IMR-90 (cell line): Measurements from ENCODE around the gene FAM83G. TPM values are rescaled to one million over a fixed set of nuclear protein-coding genes. Genes with fewer than 3 reads are reported as not detected.

Experiments
- ATAC-seq: fragments of 200-7000 bp; cut with Tn5 transposase; 2 replicates; pipeline ENCODE4 v1.9.1; 2020; ENCODE audit warnings: low read depth, mild to moderate bottlenecking, moderate library complexity
- BruUV-seq: library from RNA; stranded (reverse); fragments of 400-500 nt; replicated peaks from 2 replicates; lab custom pipeline; 2021; lab: Mats Ljungman, UMichigan
- CTCF ChIA-PET: fragments of 300-600 bp; formaldehyde crosslinking; extraction: SDS; loops from one replicate; lab custom pipeline; 2021; ENCODE audit warnings: antibody characterized with exemption; lab: Yijun Ruan, JAX
- POLR2A ChIA-PET: fragments of 300-600 bp; sonication (Branson Sonifier 250); formaldehyde crosslinking; loops from one replicate; lab custom pipeline; 2022; ENCODE audit warnings: antibody characterized with exemption; ENCODE audit not compliant: unreplicated experiment; lab: Charles Lee
- DNase-seq: peaks from one replicate; pipeline ENCODE4 v3.0.0; 2013
- H2AFZ ChIP-seq: replicated peaks from 2 replicates; pipeline ENCODE3; 2013; ENCODE audit warnings: low read length, mild to moderate bottlenecking; ENCODE audit not compliant: poor library complexity
- H2AK5ac ChIP-seq: 2 replicates; pipeline ENCODE4 v1.6.1; 2013; ENCODE audit warnings: low read depth, low read length, inconsistent platforms
- H2AK9ac ChIP-seq: replicated peaks from 2 replicates; pipeline ENCODE3; 2013; ENCODE audit warnings: mild to moderate bottlenecking, low read depth, low read length, moderate library complexity; ENCODE audit not compliant: poor library complexity
- H2BK120ac ChIP-seq: 2 replicates; pipeline ENCODE4 v1.6.1; 2013; ENCODE audit warnings: low read depth, low read length, inconsistent platforms
- H2BK15ac ChIP-seq: 3 replicates; pipeline ENCODE4 v1.6.1; 2013; ENCODE audit warnings: low read depth, low read length, inconsistent platforms
- H2BK20ac ChIP-seq: 2 replicates; pipeline ENCODE4 v1.6.1; 2013; ENCODE audit warnings: low read depth, mild to moderate bottlenecking, inconsistent platforms, low read length, moderate library complexity
- H2BK5ac ChIP-seq: 2 replicates; pipeline ENCODE4 v1.6.1; 2013; ENCODE audit warnings: mild to moderate bottlenecking, low read depth, low read length, inconsistent platforms; ENCODE audit not compliant: poor library complexity, severe bottlenecking
- H3K14ac ChIP-seq: replicated peaks from 2 replicates; pipeline ENCODE4 v1.6.1; 2013; ENCODE audit warnings: low read depth, low read length, inconsistent platforms
- H3K18ac ChIP-seq: 2 replicates; pipeline ENCODE4 v1.6.1; 2013; ENCODE audit warnings: low read depth, low read length, control low read depth
- H3K23ac ChIP-seq: 2 replicates; pipeline ENCODE4 v1.6.1; 2013; ENCODE audit warnings: low read depth, low read length, inconsistent platforms
- H3K27ac ChIP-seq: 2 replicates; pipeline ENCODE4 v1.5.1; 2013; ENCODE audit warnings: mild to moderate bottlenecking, control low read depth, low read length; ENCODE audit not compliant: insufficient read depth
- H3K27me3 ChIP-seq: 2 replicates; pipeline ENCODE4 v1.6.1; 2013; ENCODE audit warnings: low read length; ENCODE audit not compliant: control insufficient read depth, insufficient read depth
- H3K36me3 ChIP-seq: 2 replicates; pipeline ENCODE4 v1.6.1; 2013; ENCODE audit warnings: low read length, mixed read lengths; ENCODE audit not compliant: control insufficient read depth, insufficient read depth
- H3K4ac ChIP-seq: 2 replicates; pipeline ENCODE4 v1.6.1; 2013; ENCODE audit warnings: low read depth, low read length, inconsistent platforms
- H3K4me1 ChIP-seq: 2 replicates; pipeline ENCODE4 v1.6.1; 2013; ENCODE audit warnings: low read length, mixed read lengths; ENCODE audit not compliant: control insufficient read depth, insufficient read depth
- H3K4me2 ChIP-seq: 2 replicates; pipeline ENCODE4 v1.6.1; 2013; ENCODE audit warnings: low read depth, mild to moderate bottlenecking, control low read depth, low read length, moderate library complexity
- H3K4me3 ChIP-seq: 2 replicates; pipeline ENCODE4 v1.5.1; 2013; ENCODE audit warnings: low read depth, mild to moderate bottlenecking, control low read depth, low read length, moderate library complexity; ENCODE audit not compliant: insufficient read depth
- H3K56ac ChIP-seq: 2 replicates; pipeline ENCODE4 v1.6.1; 2013; ENCODE audit warnings: low read length, inconsistent platforms; ENCODE audit not compliant: insufficient read depth; ENCODE audit errors: extremely low read depth
- H3K79me1 ChIP-seq, 2 experiments: 2 replicates each; pipeline ENCODE4 v1.6.1; 2013; ENCODE audit warnings: low read length in 2 of 2, inconsistent platforms in 1 of 2, low read depth in 1 of 2
- H3K9ac ChIP-seq: 2 replicates; pipeline ENCODE4 v1.6.1; 2013; ENCODE audit warnings: low read depth, low read length, control low read depth
- H3K9me1 ChIP-seq: 2 replicates; pipeline ENCODE4 v1.6.1; 2013; ENCODE audit warnings: low read length, inconsistent platforms; ENCODE audit not compliant: insufficient read depth
- H3K9me3 ChIP-seq: 2 replicates; pipeline ENCODE4 v1.6.1; 2013; ENCODE audit warnings: low read length; ENCODE audit not compliant: control insufficient read depth, insufficient read depth
- H4K20me1 ChIP-seq: 2 replicates; pipeline ENCODE4 v1.6.1; 2013; ENCODE audit warnings: low read length, inconsistent platforms; ENCODE audit not compliant: insufficient read depth
- H4K5ac ChIP-seq: 2 replicates; pipeline ENCODE4 v1.6.1; 2013; ENCODE audit warnings: mild to moderate bottlenecking, low read depth, low read length, control low read depth
- H4K8ac ChIP-seq, 2 experiments: 2 replicates each; pipeline ENCODE4 v1.6.1; 2013; ENCODE audit warnings: low read depth in 2 of 2, low read length in 2 of 2, control low read depth in 1 of 2, inconsistent platforms in 1 of 2
- H4K91ac ChIP-seq: 2 replicates; pipeline ENCODE4 v1.6.1; 2013; ENCODE audit warnings: low read depth, low read length, inconsistent platforms; ENCODE audit not compliant: insufficient read depth
- FOS ChIP-seq: fragments of 150-350 bp; IDR thresholded peaks from 2 replicates; pipeline ENCODE4 v1.6.1; 2016; ENCODE audit warnings: low read depth, low read length
- MXI1 ChIP-seq: IDR thresholded peaks from 2 replicates; pipeline ENCODE4 v1.6.1; 2012; ENCODE audit warnings: low read depth, mild to moderate bottlenecking, low read length, moderate library complexity, borderline replicate concordance
- NFE2L2 ChIP-seq: fragments of 150-350 bp; IDR thresholded peaks from 2 replicates; pipeline ENCODE4 v1.6.1; 2016; ENCODE audit warnings: low read depth, mild to moderate bottlenecking, low read length
- RAD21 ChIP-seq: IDR thresholded peaks from 2 replicates; pipeline ENCODE4 v1.6.1; 2012; ENCODE audit warnings: low read length, improper control_type of control experiment
- RCOR1 ChIP-seq: IDR thresholded peaks from 2 replicates; pipeline ENCODE4 v1.6.1; 2012; ENCODE audit warnings: mild to moderate bottlenecking, low read length, improper control_type of control experiment; ENCODE audit not compliant: insufficient replicate concordance
- WGBS, 2 experiments: methylation state at CpG; one replicate each; pipeline versions ENCODE4 v1.1.5 to v1.1.7; 2013; ENCODE audit warnings: missing lambda C conversion rate in 2 of 2; ENCODE audit not compliant: insufficient read length in 1 of 2; ENCODE audit errors: extremely low coverage in 2 of 2; 5-methylcytosine and 5-hydroxymethylcytosine counted together
- dilution Hi-C: fragments of 300-500 bp; cut with HindIII; formaldehyde crosslinking; loops from one replicate; pipeline ENCODE4 v1.14.3; 2018; ENCODE audit warnings: low sequenced_read_pairs; ENCODE audit not compliant: unreplicated experiment
- in situ Hi-C: fragments of 300-500 bp; cut with MboI; formaldehyde crosslinking; loops from 3 replicates; pipeline ENCODE4 v1.14.3; 2019; ENCODE audit warnings: low sequenced_read_pairs, inconsistent platforms, mixed read lengths
- intact Hi-C: fragments of 100-400 bp; cut with micrococcal nuclease; formaldehyde crosslinking; loops from 2 replicates; pipeline ENCODE4 v1.10.0; 2022
- polyA plus RNA-seq, 3 experiments: library from polyadenylated mRNA; depleted of rRNA; stranded (reverse); fragments of >200 nt; gene quantifications; 2 replicates each; pipeline ENCODE4 v1.2.3, GENCODE V29; 2012; ENCODE audit warnings: low replicate concordance in 1 of 3
- total RNA-seq: library from RNA; depleted of rRNA; stranded (reverse); fragments of >200 nt; gene quantifications from 2 replicates; pipeline ENCODE4 v1.2.3, GENCODE V29; 2012

The FAM83G gene
- total and polyA plus RNA-seq, 2 of the 4 experiments (the other 2 are of a cell fraction) = 9.5 to 12.6 TPM

DNA sequence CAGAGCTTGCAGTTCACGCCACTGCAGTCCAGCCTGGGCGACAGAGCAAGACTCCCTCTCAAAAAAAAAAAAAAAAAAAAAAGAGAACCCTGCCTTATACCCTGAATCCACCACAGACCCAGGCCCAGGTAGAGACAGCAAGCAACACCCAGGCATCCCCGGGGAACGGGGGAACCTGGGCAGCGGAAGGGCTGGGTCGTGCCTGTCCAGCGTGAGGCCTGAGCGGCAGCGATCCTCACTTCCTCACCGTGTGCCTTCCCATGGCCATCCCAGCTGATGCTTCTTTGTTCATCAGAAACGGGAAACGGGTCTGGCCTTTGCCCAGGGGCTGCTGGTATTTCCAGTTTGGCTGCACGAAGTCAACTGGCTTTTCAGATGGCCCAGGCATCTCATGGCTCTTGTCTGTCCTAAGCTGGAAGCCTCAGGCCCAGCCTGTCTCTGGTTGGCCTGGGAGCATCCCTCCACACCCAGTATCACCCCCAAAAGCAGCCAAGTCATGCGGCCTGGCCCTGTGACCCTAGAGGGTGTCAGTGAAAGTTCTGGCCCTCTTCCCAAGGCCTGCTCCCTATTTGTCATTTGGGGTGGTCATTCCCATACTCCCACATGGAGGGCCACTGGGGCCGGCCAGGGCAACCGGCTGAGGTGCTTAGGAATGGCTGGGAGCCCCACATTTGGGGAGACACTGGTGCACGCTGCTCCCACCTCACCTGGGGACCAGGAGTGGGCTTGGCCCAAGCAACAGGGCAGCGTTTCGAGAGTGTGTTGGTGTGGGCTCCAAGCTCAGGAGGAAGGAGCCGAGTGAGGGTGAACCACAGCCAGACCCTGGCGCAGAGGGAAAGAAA lies 20.1 kb downstream of the FAM83G start (continued):
- TF ChIP-seq RAD21 = no peak

- Histone ChIP-seq H3K4me2 (no peak overlapping the region), H2AFZ (peak overlapping the region; percentile 88), H2AK9ac (peak overlapping the region; percentile 84), H3K4ac (peak overlapping the region; percentile 81), H3K4me3 (no peak overlapping the region), H2BK5ac (peak overlapping the region; percentile 67), H3K23ac (peak overlapping the region; percentile 75), H3K56ac (no peak overlapping the region), H3K9ac (peak overlapping the region; percentile 8), H3K18ac (peak overlapping the region; percentile 24; the same call in 1 of the 2 replicates), H3K9me3 (no peaks in the 10 kb centered on the region), H4K8ac (peak overlapping the region; percentile 15 to 87), H3K9me1 (peaks cover 13% of the 10 kb centered on the region), H3K14ac (peak overlapping the region; percentile 83), H3K4me1 (peaks cover 19% of the 10 kb centered on the region), H2BK20ac (peak overlapping the region; percentile 58; the same call in 1 of the 2 replicates), H2BK120ac (peak overlapping the region; percentile 68), H2AK5ac (peak overlapping the region; percentile 79), H3K79me1 (peaks cover 9 to 53% of the 10 kb centered on the region in 2 experiments), H4K91ac (peak overlapping the region; percentile 50), H4K5ac (peak overlapping the region; percentile 76), H3K27me3 (no peaks in the 10 kb centered on the region), H4K20me1 (no peaks in the 10 kb centered on the region), H3K36me3 (peaks cover 37% of the 10 kb centered on the region), H3K27ac (peak overlapping the region; percentile 43), H2BK15ac (no peak overlapping the region)
- TF ChIP-seq MXI1 = no peak
- peak; percentile 76 for TF ChIP-seq NFE2L2
- no peak for TF ChIP-seq RCOR1
- TF ChIP-seq FOS = peak; percentile 62
- BruUV-seq = no TSS peak
- DNase-seq (peak; percentile 82), ATAC-seq (peak; percentile 86)
- CTCF ChIA-PET = interaction anchor here (0.5 kb wide), 1 partner anchor 21 kb away, joined by 3 read pairs; no protein-coding TSS in a partner anchor
- in situ Hi-C loops (no loop called here), dilution Hi-C loops (no loop called here), intact Hi-C loops (no loop called here)
- WGBS, 2 experiments = 65% methylated on average over 12 of the region's 30 CpGs; no CpG with 5 or more reads in 1 of the 2 experiments
- POLR2A ChIA-PET = no interaction called here
Measured at GRCh38 chr17:18981642-18982424, 22.7 kb downstream of the FAM83G start.
